GM12878 (cell line): ENCODE measurements around the gene TBC1D9B. TPM values are rescaled to one million over a fixed set of nuclear protein-coding genes. Genes with fewer than 3 reads are reported as not detected.

Experiments
- ATAC-seq: fragments of 200-7000 bp; cut with Tn5 transposase; 3 replicates; pipeline ENCODE4 v1.9.1; 2020; ENCODE audit warnings: mild to moderate bottlenecking, moderate library complexity
- BruUV-seq: library from RNA; stranded (reverse); fragments of 400-500 nt; replicated peaks from 2 replicates; lab custom pipeline; 2021; lab: Mats Ljungman, UMichigan
- CTCF ChIA-PET: fragments of 300-600 bp; sonication (Branson Sonifier 250); formaldehyde crosslinking; extraction: SDS; loops from one replicate; lab custom pipeline; 2021; ENCODE audit warnings: inconsistent platforms; lab: Yijun Ruan, JAX
- POLR2A ChIA-PET: fragments of 350-600 bp; formaldehyde crosslinking; extraction: SDS; loops from one replicate; lab custom pipeline; 2021; ENCODE audit warnings: inconsistent platforms; lab: Charles Lee
- RAD21 ChIA-PET: fragments of 300-600 bp; sonication (Branson Sonifier 250); formaldehyde crosslinking; loops from one replicate; lab custom pipeline; 2023; ENCODE audit warnings: antibody characterized with exemption; ENCODE audit not compliant: unreplicated experiment; lab: Charles Lee
- SMC1A ChIA-PET: fragments of 300-600 bp; sonication (Branson Sonifier 250); formaldehyde crosslinking; loops from one replicate; lab custom pipeline; 2023; ENCODE audit not compliant: unreplicated experiment, uncharacterized antibody; lab: Charles Lee
- DNase-seq: peaks from one replicate; pipeline ENCODE4 v3.0.0-alpha.2; 2011; ENCODE audit warnings: low read depth, low spot score
- FAIRE-seq: peaks from 3 replicates; lab custom pipeline; 2011; peaks lifted over from hg19 to GRCh38; lab: Jason Lieb, UNC
- H2AFZ ChIP-seq: 2 replicates; pipeline ENCODE4 v1.6.0; 2011; ENCODE audit warnings: low read depth, low read length, control low read depth; ENCODE audit not compliant: control insufficient read depth
- H3K27ac ChIP-seq: 2 replicates; pipeline ENCODE4 v1.5.1; 2011; ENCODE audit warnings: control low read depth; ENCODE audit not compliant: control insufficient read depth, insufficient read depth
- H3K27me3 ChIP-seq, 2 experiments: replicated peaks in 1 of 2; 2 replicates each; pipeline versions ENCODE4 v1.6.0 to v1.6.1; 2011; ENCODE audit warnings: low read length in 1 of 2; ENCODE audit not compliant: control insufficient read depth in 2 of 2, insufficient read depth in 2 of 2
- H3K36me3 ChIP-seq, 2 experiments: 2 replicates each; pipeline ENCODE4 v1.5.1; 2011; ENCODE audit warnings: low read length in 1 of 2; ENCODE audit not compliant: control insufficient read depth in 2 of 2, insufficient read depth in 2 of 2
- H3K4me1 ChIP-seq: 2 replicates; pipeline ENCODE4 v1.6.1; 2011; ENCODE audit warnings: mild to moderate bottlenecking, low read length, moderate library complexity, mixed read lengths; ENCODE audit not compliant: control insufficient read depth, insufficient read depth
- H3K4me2 ChIP-seq: 2 replicates; pipeline ENCODE4 v1.6.0; 2011; ENCODE audit warnings: control low read depth; ENCODE audit not compliant: control insufficient read depth, insufficient read depth
- H3K4me3 ChIP-seq: fragments of 200-600 bp; sonication (generic); 2 replicates; pipeline ENCODE4 v1.5.1; 2016
- H3K79me2 ChIP-seq: 2 replicates; pipeline ENCODE4 v1.6.0; 2011; ENCODE audit warnings: low read length; ENCODE audit not compliant: control insufficient read depth, insufficient read depth
- H3K9ac ChIP-seq: 2 replicates; pipeline ENCODE4 v1.8.0; 2011; ENCODE audit warnings: low read length, control low read depth, mixed read lengths; ENCODE audit not compliant: control insufficient read depth, insufficient read depth
- H3K9me3 ChIP-seq: replicated peaks from 3 replicates; pipeline ENCODE4 v1.5.1; 2011; ENCODE audit warnings: mild to moderate bottlenecking, low read length; ENCODE audit not compliant: control insufficient read depth, insufficient read depth
- H4K20me1 ChIP-seq: 2 replicates; pipeline ENCODE4 v1.6.0; 2011; ENCODE audit not compliant: control insufficient read depth, insufficient read depth
- HDGF ChIP-seq: fragments of 450-650 bp; IDR thresholded peaks from 2 replicates; pipeline ENCODE4 v1.6.1; 2016; ENCODE audit warnings: antibody characterized with exemption
- MAX ChIP-seq: IDR thresholded peaks from 2 replicates; pipeline ENCODE4 v1.6.1; 2012; ENCODE audit warnings: low read depth, low read length, improper control_type of control experiment
- MEF2B ChIP-seq: fragments of 450-650 bp; IDR thresholded peaks from 2 replicates; pipeline ENCODE4 v1.6.1; 2018; ENCODE audit warnings: mild to moderate bottlenecking, moderate library complexity; ENCODE audit not compliant: partially characterized antibody, poor library complexity, severe bottlenecking
- NFIC ChIP-seq: IDR thresholded peaks from 2 replicates; pipeline ENCODE4 v1.6.1; 2012; ENCODE audit warnings: low read depth, mild to moderate bottlenecking, inconsistent platforms, low read length, moderate library complexity
- PKNOX1 ChIP-seq: fragments of 450-650 bp; IDR thresholded peaks from 2 replicates; pipeline ENCODE4 v1.6.1; 2016; ENCODE audit warnings: mild to moderate bottlenecking
- PRDM15 ChIP-seq: fragments of 450-650 bp; formaldehyde crosslinking; IDR thresholded peaks from 2 replicates; pipeline ENCODE4 v1.4.0; 2020; ENCODE audit warnings: mild to moderate bottlenecking, moderate library complexity
- RFX5 ChIP-seq: IDR thresholded peaks from 2 replicates; pipeline ENCODE4 v1.6.1; 2011; ENCODE audit warnings: low read depth, low read length, improper control_type of control experiment
- TCF12 ChIP-seq: IDR thresholded peaks from 2 replicates; pipeline ENCODE4 v1.6.1; 2011; ENCODE audit warnings: low read depth, mild to moderate bottlenecking, low read length
- USF2 ChIP-seq: IDR thresholded peaks from 2 replicates; pipeline ENCODE4 v1.6.1; 2011; ENCODE audit warnings: low read depth, low read length, improper control_type of control experiment, borderline replicate concordance
- ZNF687 ChIP-seq: fragments of 450-650 bp; IDR thresholded peaks from 2 replicates; pipeline ENCODE4 v1.6.1; 2017; ENCODE audit warnings: mild to moderate bottlenecking, moderate library complexity
- WGBS: methylation state at CpG from one replicate; pipeline ENCODE4 v1.1.6; 2016; ENCODE audit warnings: low lambda C conversion rate; ENCODE audit not compliant: insufficient replicate concordance, insufficient coverage; ENCODE audit errors: missing lambda C conversion rate; 5-methylcytosine and 5-hydroxymethylcytosine counted together
- in situ Hi-C: fragments of 300-500 bp; cut with MboI; formaldehyde crosslinking; loops from 9 replicates; pipeline ENCODE4 v1.14.3; 2018; ENCODE audit warnings: mixed read lengths
- intact Hi-C: fragments of 100-400 bp; cut with micrococcal nuclease; formaldehyde crosslinking; loops from one replicate; pipeline ENCODE4 v1.14.2; 2022; ENCODE audit not compliant: unreplicated experiment
- polyA plus RNA-seq, 11 experiments: library from polyadenylated mRNA; depleted of rRNA in 4 of 11; unstranded in 6 of 11; stranded (reverse) in 5 of 11; fragments of >200 nt; fragmentation: Nextera tagmentation in 4 of 11; fragmentation: Illumina TruSeq in 1 of 11; extraction: Ambion mirVana in 4 of 11; extraction: Trizol in 1 of 11; gene quantifications; 1 replicate in 1 of 11; 2 replicates in 10 of 11; pipeline versions ENCODE4 v1.2.1 to v1.2.3, GENCODE V29; 2011 to 2016; ENCODE audit warnings: inconsistent platforms in 2 of 11, missing spikeins in 2 of 11, low read depth in 1 of 11
- total RNA-seq, 4 experiments: library from RNA; depleted of rRNA in 3 of 4; stranded (reverse); fragments of >200 nt in 3 of 4; fragmentation: Illumina TruSeq in 1 of 4; extraction: Trizol in 1 of 4; gene quantifications; 2 replicates each; pipeline versions ENCODE4 v1.2.1 to v1.2.3, GENCODE V29; 2013 to 2021

TBC1D9B gene
- total and polyA plus RNA-seq, 10 of the 15 experiments (the other 5 are each of a cell fraction or from before 2014, with no cell fraction given) = 4.0 to 74.2 (median 34.6) TPM

- Histone ChIP-seq H3K27me3 (no peaks in the 10 kb centered on the region), H3K4me1 (peaks cover 38% of the 10 kb centered on the region), H3K79me2 (peaks cover 29% of the 10 kb centered on the region), H3K36me3 (peaks cover 8 to 10% of the 10 kb centered on the region in 2 experiments), H2AFZ (peak overlapping the region; percentile 58; the same call in 1 of the 2 replicates), H3K4me3 (no peak overlapping the region; the same call in 1 of the 2 replicates), H3K27ac (peak overlapping the region; percentile 96), H3K9me3 (no peaks in the 10 kb centered on the region), H3K9ac (peak overlapping the region; percentile 63), H4K20me1 (peaks cover 14% of the 10 kb centered on the region), H3K4me2 (peak overlapping the region; percentile 99)
- SMC1A ChIA-PET = interaction anchor here (1.0 to 1.6 kb wide), 2 partner anchors 18 to 56 kb away, joined by 3 to 5 read pairs; no protein-coding TSS in a partner anchor
- POLR2A ChIA-PET = interaction anchor here (0.5 to 2.0 kb wide), 12 partner anchors 8 to 1600 kb away, joined by 3 to 9 read pairs (median 4); no protein-coding TSS in a partner anchor
- in situ Hi-C loops = loop anchor here (10.0 to 25.0 kb wide), 2 partner anchors 993 to 1695 kb away; partner anchors contain the start of gene MGAT1
- CTCF ChIA-PET = interaction anchor here (1.0 to 2.0 kb wide), 7 partner anchors 8 to 87 kb away, joined by 3 to 6 read pairs (median 5); partner anchors contain the start of gene LTC4S
- FAIRE-seq (no peak), ATAC-seq (peak; percentile 43), DNase-seq (no peak)
- RAD21 ChIA-PET = interaction anchor here (0.8 to 1.8 kb wide), 4 partner anchors 8 to 196 kb away, joined by 3 to 6 read pairs (median 4); partner anchors contain the start of gene HNRNPH1
- 25% methylated on average over 20 of the region's 26 CpGs for WGBS
- no TSS peak for BruUV-seq
- intact Hi-C loops = loop anchor here (1.0 to 2.0 kb wide), 2 partner anchors 12 to 39 kb away; partner anchors contain the start of gene MRNIP
- TF ChIP-seq ZNF687 (peak; percentile 100), NFIC (no peak), RFX5 (no peak), USF2 (peak; percentile 20), PKNOX1 (no peak), TCF12 (0 out of 2 replicates have a peak, but pooled peaks have one; percentile 6), MAX (peak; percentile 91), MEF2B (peak; percentile 60), PRDM15 (peak; percentile 72; the same call in 1 of the 2 replicates), HDGF (peak; percentile 95)
These were observed 88.2 kb downstream of the TBC1D9B start for GRCh38 chr5:179819296-179820126.
